Muscle of arm (tissue), 12 donors: Measurements from ENCODE around the gene MAPKAP1. TPM values are rescaled to one million over a fixed set of nuclear protein-coding genes. Genes with fewer than 3 reads are reported as not detected.
A peak's percentile ranks its signal among the peaks of the same experiment; 100 is the strongest.

Experiments
- DNase-seq: peaks from one replicate; pipeline ENCODE4 v3.0.0-alpha.2; 2013
- polyA plus RNA-seq, 12 donors: library from polyadenylated mRNA; unstranded; fragments of 120-200 nt; gene quantifications; one replicate each; pipeline ENCODE4 v1.2.1, GENCODE V29; 2013; ENCODE audit not compliant: insufficient read length in 12 of 12

Gene MAPKAP1
- polyA plus RNA-seq, 12 donors: 61.5 to 78.0 (median 72.4) TPM; not detected in 1

GRCh38 chr9:125644819-125645507 lies 62.0 kb downstream of the MAPKAP1 start:
- DNase-seq: no peak

GRCh38 chr9:125642311-125642710 lies 64.7 kb downstream of the MAPKAP1 start:
- DNase-seq: no peak

- DNase-seq: no peak
Measured at GRCh38 chr9:125639057-125639456, 68.0 kb downstream of the MAPKAP1 start.

GRCh38 chr9:125638239-125639045 lies 68.6 kb downstream of the MAPKAP1 start:
- DNase-seq: no peak

GRCh38 chr9:125637241-125637640 lies 69.8 kb downstream of the MAPKAP1 start:
- no peak for DNase-seq

GRCh38 chr9:125635888-125636287 lies 71.1 kb downstream of the MAPKAP1 start:
- no peak for DNase-seq

GRCh38 chr9:125634040-125634717 lies 72.8 kb downstream of the MAPKAP1 start:
- DNase-seq: no peak

- no peak for DNase-seq
Measured at GRCh38 chr9:125633116-125633745, 73.8 kb downstream of the MAPKAP1 start.

- no peak for DNase-seq
Measured at GRCh38 chr9:125632321-125633115, 74.5 kb downstream of the MAPKAP1 start.

- peak; percentile 47 for DNase-seq
Measured at GRCh38 chr9:125631391-125632085, 75.5 kb downstream of the MAPKAP1 start.

- no peak for DNase-seq
Measured at GRCh38 chr9:125630436-125630835, 76.6 kb downstream of the MAPKAP1 start.

GRCh38 chr9:125629446-125629845 lies 77.6 kb downstream of the MAPKAP1 start:
- no peak for DNase-seq

GRCh38 chr9:125626187-125626586 lies 80.8 kb downstream of the MAPKAP1 start:
- no peak for DNase-seq

- DNase-seq: no peak
Measured at GRCh38 chr9:125621170-125621569, 85.8 kb downstream of the MAPKAP1 start.

GRCh38 chr9:125620216-125620615 lies 86.8 kb downstream of the MAPKAP1 start:
- no peak for DNase-seq

- no peak for DNase-seq
Measured at GRCh38 chr9:125617087-125617486, 89.9 kb downstream of the MAPKAP1 start.

GRCh38 chr9:125613141-125613540 lies 93.9 kb downstream of the MAPKAP1 start:
- DNase-seq: no peak

- DNase-seq: no peak
Measured at GRCh38 chr9:125612616-125613015, 94.4 kb downstream of the MAPKAP1 start.

GRCh38 chr9:125611121-125611765 lies 95.8 kb downstream of the MAPKAP1 start:
- DNase-seq: no peak

- DNase-seq: no peak
Measured at GRCh38 chr9:125609744-125610143, 97.3 kb downstream of the MAPKAP1 start.
